NCI-H1048 (cell line): ENCODE measurements around the gene ALB.
"Not testable (repeated sequence)": the region's sequence is repeated elsewhere in the genome, so short reads cannot be mapped to it uniquely, and the experiment has no call there.

Experiments used
- DNase-seq: peaks from one replicate; lab custom pipeline; 2025; lab: John Stamatoyannopoulos, UW

The ALB gene

DNA sequence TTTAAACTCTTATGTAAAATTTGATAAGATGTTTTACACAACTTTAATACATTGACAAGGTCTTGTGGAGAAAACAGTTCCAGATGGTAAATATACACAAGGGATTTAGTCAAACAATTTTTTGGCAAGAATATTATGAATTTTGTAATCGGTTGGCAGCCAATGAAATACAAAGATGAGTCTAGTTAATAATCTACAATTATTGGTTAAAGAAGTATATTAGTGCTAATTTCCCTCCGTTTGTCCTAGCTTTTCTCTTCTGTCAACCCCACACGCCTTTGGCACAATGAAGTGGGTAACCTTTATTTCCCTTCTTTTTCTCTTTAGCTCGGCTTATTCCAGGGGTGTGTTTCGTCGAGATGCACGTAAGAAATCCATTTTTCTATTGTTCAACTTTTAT lies at the start of gene ALB:
Gene ALB, plus strand, starts transcription at position 246 of the 400 bp plus-strand sequence. Its CDS starts 41 bp downstream, at position 287.
- DNase-seq, result no peak

DNA sequence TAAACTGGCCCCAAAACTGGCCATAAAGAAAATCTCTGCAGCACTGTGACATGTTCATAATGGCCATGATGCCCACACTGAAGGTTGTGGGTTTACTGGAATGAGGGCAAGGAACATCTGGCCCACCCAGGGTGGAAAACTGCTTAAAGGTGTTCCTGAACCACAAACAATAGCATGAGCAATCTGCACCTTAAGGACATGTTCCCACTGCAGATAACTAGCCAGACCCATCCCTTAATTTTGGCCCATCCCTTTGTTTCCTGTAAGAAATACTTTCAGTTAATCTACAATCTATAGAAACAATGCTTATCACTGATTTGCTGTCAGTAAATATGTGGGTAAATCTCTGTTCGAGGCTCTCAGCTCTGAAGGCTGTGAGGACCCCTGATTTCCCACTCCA lies 46.9 kb upstream of the ALB start:
- DNase-seq, result not testable (repeated sequence)

DNA sequence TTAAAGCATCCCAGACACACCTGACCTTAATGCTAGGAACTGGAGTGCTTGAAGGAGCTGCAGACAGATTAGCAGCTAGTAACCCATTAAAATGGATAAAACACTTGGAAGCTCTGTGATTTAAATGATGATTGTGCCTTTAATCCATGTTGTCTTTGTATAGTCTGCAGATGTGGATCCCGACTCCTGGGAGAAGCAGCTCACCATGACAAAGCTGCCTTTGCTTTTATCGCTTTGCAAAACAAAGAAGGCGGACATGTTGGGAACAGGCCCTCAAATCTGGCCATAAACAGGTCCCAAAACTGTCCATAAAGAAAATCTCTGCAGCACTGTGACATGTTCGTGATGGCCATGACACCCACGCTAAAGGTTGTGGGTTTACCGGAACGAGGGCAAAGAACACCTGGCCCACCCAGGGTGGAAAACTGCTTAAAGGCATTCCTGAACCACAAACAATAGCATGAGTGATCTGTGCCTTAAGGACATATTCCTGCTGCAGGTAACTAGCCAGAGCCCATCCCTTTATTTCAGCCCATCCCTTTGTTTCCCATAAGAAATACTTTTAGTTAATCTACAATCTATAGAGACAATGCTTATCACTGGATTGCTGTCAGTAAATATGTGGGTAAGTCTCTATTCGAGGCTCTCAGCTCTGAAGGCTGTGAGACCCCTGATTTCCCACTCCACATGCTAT lies 34.4 kb upstream of the ALB start:
- DNase-seq, result not testable (repeated sequence)

DNA sequence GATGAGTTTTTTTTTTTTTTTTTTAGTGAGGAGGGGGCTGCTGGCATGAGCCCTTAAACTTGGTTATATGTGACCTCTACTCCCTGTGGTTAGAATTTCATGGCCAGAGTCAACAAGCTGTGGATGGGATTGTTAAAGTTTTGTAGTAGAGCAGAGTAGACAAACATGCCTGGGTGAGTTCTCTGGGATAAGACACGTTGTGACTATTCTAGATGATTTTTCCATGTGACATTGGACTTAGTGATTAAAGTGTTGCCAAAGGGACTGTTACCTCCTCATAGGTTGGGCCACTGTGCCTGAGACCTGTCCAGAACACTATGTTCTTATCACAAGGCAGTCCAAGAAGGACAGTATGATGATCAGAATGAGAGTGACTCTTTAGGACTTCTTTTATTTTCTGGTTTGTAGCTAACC lies 28.8 kb upstream of the ALB start:
- DNase-seq, result no peak

DNA sequence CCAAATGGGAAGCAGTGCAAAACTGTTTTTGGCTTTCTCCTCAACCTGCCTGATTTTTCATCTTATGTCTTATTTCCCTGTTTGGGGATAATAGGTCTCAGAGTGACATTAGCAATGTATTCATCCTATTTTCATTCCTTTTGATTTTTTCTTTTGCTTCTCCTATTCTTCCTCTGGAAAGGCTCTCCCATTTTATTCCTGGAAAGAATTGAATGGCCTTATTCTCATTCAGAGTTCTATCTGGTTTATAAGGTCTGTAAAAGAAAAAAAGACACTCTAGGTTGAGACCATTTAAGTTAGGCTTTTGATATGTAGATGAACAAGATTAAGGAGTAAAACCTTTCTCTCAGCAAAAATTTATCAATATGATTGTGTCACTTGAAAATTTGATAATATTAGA lies 27.8 kb upstream of the ALB start:
- DNase-seq, result no peak

DNA sequence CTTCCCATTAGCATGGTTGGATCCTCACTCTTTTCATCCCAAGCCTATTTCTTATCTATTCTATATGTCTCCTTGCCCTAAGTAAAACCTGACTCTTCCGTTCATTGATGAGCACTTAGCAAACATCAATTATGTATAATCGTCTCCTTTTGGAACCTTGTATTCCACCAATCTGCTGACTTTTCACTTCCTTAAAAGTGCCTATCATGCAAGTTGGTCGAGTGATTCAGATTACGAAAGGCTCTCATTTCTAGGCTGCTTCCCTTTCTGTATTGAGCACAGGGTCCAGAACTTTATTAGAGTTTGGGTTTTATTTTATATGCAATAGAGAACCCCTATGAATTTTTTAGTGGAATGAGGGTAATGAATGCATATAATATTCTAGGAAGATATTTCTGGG lies 27.1 kb upstream of the ALB start:
- DNase-seq, result no peak

DNA sequence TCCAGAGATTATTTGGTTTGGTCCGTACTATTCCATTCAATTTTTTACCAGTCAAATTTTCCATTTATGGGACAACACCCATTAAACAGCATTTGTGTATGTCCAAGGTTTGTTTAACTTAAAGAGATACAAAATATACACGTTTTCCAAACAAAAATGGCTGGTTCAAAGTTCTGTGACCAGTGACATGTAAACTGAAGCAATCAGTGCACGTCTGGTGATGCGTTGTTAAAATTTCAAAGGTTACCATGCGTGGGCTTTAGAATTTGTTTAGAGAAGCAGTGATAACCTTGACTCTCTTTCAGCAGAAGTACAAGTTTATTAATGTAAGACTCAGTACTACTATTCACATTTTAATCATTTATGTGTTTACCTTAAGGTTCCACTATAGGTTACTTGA lies 25.2 kb upstream of the ALB start:
- DNase-seq, result no peak

DNA sequence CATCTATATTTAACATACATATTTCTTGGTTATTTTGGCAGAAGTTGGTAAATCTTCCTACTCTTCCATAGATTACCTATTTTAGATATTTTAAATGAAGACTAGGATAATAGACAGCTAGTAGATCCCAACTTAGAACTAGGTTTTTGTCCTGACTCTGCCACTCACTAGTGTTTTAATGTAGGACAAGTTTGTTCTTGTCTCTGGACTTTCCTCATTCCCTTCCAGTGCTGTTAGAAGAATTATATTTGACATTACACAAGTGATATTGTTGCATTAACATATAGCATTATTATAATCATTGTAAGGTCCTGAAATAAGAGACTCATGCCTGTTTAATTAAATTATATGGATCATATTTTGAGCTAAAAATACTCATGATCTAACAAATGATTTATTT lies 24.1 kb upstream of the ALB start:
- no peak for DNase-seq

DNA sequence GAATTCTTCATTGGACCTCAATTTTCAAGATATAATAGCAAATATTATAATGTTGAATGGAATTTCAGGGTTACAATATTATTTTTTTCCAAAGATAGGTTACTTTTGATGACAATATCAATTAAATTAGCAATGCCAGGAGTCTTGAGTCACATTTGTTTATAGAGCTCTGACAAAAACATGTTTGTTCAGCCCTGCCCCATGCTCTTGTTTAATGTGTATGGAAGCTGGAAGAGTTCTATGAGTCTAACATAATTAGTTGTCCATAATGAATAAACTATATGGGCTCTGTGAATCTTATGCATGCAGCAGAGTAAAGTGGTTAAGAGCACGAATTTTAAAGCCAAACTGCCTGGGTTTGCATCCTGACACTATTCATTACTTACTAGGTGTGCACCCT lies 22.9 kb upstream of the ALB start:
- DNase-seq, result no peak

DNA sequence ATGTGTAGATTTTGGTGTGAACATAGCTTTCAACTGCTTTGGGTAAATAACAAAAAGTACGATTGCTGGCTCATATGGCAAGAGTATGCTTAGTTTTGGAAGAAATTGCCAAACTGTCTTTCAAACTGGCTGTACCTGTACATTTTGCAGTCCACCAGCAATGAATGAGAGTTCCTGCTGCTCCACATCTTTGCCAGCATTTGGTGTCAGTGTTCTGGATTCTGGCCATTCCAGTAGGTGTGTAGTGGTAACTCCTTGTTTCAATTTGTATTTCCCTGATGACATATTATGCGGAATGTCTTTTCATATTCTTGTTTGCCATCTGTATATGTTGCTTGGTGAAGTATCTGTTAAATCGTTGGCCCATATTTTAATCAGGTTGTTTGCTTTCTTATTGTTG lies 20.6 kb upstream of the ALB start:
- no peak for DNase-seq

DNA sequence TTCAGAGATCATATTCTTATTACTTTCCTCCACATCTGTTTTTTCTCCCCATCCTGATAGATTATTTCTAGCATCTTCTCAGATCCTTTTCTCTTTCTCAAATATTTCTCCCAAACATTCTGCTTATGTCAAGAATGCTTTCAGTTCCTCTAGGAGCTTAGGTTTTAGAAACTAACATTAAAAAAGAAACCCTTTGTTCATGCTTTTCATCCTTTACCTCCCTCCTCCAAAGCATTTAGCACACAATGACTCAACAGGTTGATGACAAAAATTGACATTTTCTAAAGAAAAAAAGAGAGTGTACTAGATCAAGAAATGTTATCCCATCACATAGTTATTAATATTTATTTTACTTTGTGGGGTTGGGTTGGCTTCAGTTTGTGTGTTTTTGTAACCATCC lies 16.5 kb upstream of the ALB start:
- no peak for DNase-seq

DNA sequence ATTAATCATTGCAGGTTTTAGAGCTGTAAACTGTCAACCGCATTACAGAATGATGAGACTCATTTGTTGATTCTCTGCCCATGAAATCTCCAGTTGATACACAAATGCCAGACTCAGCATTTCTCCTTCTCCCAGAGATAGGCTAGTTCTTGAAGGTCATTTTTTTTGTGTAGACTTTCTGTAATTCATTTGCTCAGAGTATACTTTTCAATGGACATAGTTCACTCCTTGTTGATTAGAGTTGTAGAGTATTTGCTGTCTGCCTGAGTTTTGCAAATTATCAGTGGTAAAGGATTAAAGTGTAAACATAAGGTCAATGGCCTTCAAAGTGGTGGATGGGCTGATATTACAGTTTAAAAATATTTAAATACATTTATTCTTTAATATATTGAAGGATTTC lies 15.2 kb upstream of the ALB start:
- DNase-seq, result no peak

DNA sequence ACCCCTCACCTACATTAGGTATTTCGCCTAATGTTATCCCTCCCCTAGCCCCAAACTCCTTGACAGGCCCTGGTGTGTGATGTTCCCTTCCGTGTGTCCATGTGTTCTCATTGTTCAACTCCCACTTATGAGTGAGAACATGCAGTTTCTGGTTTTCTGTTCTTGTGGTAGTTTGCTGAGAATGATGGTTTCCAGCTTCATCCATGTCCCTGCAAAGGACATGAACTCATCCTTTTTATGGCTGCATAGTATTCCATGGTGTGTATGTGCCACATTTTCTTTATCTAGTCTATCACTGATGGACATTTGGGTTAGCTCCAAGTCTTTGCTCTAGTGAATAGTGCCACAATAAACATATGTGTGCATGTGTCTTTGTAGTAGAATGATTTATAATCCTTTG lies 14.4 kb upstream of the ALB start:
- not testable (repeated sequence) for DNase-seq

DNA sequence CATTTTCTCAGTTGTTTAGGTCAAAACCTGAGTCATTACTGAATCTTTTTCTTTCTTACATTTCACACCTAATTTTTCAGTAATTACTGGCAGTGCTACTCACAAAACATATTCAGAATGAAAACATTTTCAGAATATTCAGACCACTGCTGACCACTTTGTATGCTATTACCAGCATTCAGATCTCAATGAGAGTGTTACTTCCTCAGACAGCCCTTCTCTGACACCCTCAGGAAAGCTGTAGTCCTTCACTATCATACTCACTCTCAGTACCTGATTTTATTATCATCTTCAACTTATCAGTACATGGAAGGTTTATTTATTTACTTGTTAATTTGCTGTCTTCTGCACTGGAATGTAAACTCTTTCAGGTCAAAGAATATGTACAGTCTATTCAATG lies 12.3 kb upstream of the ALB start:
- DNase-seq, result no peak

DNA sequence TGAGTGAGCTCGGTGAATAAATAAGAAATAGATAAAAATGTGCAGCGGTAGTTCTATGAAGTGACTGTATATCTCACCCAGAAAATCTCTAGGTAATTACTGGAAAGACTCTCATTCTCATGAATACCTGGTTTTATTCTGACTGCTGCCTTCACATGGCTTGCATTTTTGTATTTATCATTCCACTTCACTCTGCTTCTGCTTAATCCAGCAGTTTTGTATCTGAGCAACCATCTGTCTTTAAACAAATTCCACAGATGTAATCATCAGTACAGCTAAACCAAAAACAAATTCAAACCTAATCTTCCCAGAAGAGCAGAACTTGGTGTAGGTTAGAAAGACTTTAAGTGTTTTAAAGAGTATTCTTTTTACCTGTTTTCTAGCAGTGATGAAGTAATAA lies 11.2 kb upstream of the ALB start:
- DNase-seq, result no peak

DNA sequence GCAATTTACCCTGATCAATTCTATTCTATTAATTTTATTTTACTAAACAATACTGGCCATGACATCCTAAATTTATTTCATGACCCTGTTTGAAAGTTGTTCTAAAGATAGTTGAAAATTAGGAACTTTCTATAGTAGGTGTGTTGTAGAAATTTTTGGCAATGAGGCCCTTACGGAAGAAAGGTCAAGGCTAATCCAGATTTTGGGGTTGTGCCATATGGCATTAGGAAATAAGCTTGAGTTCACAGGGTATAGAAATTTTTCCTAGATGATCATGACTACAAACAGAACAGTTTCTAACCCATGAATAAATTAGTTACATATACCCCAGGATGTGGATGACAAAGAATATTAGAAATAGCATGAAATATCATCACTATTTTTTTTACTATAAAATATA lies 7.8 kb upstream of the ALB start:
- no peak for DNase-seq

DNA sequence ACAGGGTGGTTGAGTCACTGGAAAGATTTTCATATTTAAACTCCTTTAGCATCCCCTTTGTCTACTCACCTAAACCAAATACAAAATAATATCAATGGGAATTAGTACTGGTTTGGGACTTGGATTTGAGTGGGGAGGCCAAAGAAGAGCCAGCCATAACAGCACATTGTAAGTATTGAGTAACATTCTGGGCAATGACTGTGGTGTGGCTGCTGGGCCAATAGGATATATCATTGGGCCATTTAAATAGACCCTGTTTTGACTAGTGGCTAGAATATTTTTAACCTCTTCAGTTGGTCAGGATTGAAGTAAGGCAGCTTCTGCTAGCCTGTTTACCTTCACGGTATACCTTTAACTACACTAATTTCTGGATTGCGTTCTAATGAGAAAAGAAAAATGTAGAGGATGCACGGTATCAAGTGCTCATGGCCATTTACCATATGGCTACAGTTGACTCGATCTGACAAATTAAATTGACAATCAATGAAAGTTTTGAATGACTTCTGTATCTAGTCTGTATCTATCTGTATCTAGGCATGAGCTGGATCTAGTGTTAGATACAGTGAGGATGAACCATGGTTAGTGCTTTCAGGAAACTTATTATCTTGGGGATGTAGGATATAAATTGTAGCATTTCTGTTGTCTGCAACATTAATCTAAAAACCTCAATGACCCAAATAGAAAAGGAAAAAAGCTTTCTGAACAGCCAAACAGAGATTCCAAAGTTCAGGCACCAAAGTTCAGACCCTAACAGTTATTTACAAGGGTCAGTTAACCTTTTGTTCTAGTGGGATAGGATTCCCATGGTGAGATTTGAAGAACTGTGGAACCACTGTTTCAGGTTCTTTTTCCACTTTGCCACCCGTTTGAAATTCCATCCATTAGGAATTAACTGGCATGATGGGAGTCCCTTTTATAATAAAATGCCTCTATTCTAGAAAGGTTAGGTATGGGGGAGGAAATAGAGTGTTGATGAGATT lies 6.8 kb upstream of the ALB start:
- DNase-seq, result no peak

DNA sequence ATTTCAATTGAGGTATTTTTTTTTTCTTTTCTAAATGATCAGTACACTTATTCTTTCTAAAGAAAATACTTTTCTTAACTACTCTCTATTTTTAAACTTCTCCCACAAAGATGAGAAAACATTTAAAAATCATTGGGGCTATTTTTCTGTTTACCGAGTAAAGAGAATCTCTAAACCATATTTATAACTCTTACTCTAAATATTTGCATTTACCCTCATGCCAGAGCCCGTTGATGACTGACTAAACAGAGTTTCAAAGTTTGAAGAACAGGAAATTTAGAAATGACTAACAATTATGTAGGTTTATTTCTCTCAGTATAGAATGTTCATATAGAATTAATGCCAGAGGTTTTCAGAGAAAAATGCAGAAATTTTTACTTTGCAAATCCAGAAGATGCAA lies 2.7 kb upstream of the ALB start:
- DNase-seq, result no peak

DNA sequence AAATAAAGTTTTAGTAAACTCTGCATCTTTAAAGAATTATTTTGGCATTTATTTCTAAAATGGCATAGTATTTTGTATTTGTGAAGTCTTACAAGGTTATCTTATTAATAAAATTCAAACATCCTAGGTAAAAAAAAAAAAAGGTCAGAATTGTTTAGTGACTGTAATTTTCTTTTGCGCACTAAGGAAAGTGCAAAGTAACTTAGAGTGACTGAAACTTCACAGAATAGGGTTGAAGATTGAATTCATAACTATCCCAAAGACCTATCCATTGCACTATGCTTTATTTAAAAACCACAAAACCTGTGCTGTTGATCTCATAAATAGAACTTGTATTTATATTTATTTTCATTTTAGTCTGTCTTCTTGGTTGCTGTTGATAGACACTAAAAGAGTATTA lies 370 bp downstream of the ALB start:
- DNase-seq, result no peak

DNA sequence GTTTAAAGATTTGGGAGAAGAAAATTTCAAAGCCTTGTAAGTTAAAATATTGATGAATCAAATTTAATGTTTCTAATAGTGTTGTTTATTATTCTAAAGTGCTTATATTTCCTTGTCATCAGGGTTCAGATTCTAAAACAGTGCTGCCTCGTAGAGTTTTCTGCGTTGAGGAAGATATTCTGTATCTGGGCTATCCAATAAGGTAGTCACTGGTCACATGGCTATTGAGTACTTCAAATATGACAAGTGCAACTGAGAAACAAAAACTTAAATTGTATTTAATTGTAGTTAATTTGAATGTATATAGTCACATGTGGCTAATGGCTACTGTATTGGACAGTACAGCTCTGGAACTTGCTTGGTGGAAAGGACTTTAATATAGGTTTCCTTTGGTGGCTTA lies 1.1 kb downstream of the ALB start:
- DNase-seq, result no peak

DNA sequence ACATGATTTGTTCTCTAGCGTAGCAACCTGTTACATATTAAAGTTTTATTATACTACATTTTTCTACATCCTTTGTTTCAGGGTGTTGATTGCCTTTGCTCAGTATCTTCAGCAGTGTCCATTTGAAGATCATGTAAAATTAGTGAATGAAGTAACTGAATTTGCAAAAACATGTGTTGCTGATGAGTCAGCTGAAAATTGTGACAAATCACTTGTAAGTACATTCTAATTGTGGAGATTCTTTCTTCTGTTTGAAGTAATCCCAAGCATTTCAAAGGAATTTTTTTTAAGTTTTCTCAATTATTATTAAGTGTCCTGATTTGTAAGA lies 2.4 kb downstream of the ALB start:
- no peak for DNase-seq

DNA sequence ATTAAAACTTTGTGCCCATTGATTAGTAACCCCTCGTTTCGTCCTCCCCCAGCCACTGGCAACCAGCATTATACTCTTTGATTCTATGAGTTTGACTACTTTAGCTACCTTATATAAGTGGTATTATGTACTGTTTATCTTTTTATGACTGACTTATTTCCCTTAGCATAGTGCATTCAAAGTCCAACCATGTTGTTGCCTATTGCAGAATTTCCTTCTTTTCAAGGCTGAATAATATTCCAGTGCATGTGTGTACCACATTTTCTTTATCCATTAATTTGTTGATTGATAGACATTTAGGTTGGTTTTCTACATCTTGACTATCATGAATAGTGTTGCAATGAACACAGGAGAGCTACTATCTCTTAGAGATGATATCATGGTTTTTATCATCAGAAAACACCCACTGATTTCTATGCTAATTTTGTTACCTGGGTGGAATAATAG lies 3.2 kb downstream of the ALB start:
- no peak for DNase-seq

DNA sequence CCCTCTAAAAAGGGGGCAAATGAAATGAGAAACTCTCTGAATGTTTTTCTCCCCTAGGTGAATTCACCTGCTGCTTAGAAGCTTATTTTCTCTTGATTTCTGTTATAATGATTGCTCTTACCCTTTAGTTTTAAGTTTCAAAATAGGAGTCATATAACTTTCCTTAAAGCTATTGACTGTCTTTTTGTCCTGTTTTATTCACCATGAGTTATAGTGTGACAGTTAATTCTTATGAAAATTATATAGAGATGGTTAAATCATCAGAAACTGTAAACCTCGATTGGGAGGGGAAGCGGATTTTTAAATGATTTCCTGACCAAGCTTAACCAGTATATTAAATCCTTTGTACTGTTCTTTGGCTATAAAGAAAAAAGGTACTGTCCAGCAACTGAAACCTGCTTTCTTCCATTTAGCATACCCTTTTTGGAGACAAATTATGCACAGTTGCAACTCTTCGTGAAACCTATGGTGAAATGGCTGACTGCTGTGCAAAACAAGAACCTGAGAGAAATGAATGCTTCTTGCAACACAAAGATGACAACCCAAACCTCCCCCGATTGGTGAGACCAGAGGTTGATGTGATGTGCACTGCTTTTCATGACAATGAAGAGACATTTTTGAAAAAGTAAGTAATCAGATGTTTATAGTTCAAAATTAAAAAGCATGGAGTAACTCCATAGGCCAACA lies 4.2 kb downstream of the ALB start:
- no peak for DNase-seq
